Calu3 (cell line): ENCODE data around the gene ANKHD1. TPM values are rescaled to one million over a fixed set of nuclear protein-coding genes. Genes with fewer than 3 reads are reported as not detected.

Source experiments
- BruUV-seq: library from RNA; stranded (reverse); fragments of 400-500 nt; replicated peaks from 2 replicates; lab custom pipeline; 2021; lab: Mats Ljungman, UMichigan
- CTCF ChIA-PET: fragments of 300-600 bp; sonication (Branson Sonifier 250); formaldehyde crosslinking; loops from one replicate; lab custom pipeline; 2022; ENCODE audit warnings: antibody characterized with exemption; lab: Charles Lee
- DNase-seq: peaks from one replicate; pipeline ENCODE4 v3.0.0; 2022
- H3K27ac Mint-ChIP-seq: one replicate; pipeline ENCODE4 v1.8.0; 2022; ENCODE audit warnings: mixed read lengths; ENCODE audit not compliant: unreplicated experiment
- H3K27me3 Mint-ChIP-seq: one replicate; pipeline ENCODE4 v1.8.0; 2022; ENCODE audit warnings: mixed read lengths; ENCODE audit not compliant: unreplicated experiment
- H3K36me3 Mint-ChIP-seq: one replicate; pipeline ENCODE4 v1.8.0; 2022; ENCODE audit warnings: mild to moderate bottlenecking, moderate library complexity, mixed read lengths; ENCODE audit not compliant: insufficient read depth, unreplicated experiment
- H3K4me1 Mint-ChIP-seq: one replicate; pipeline ENCODE4 v1.8.0; 2022; ENCODE audit warnings: mild to moderate bottlenecking, low read depth, mixed read lengths; ENCODE audit not compliant: unreplicated experiment
- H3K4me3 Mint-ChIP-seq: one replicate; pipeline ENCODE4 v1.8.0; 2022; ENCODE audit warnings: mild to moderate bottlenecking, low read depth, moderate library complexity, mixed read lengths; ENCODE audit not compliant: unreplicated experiment
- H3K9me3 Mint-ChIP-seq: one replicate; pipeline ENCODE4 v1.8.0; 2022; ENCODE audit warnings: low read depth, mixed read lengths; ENCODE audit not compliant: unreplicated experiment
- intact Hi-C: fragments of 100-400 bp; cut with micrococcal nuclease; formaldehyde crosslinking; loops from one replicate; pipeline ENCODE4 v1.10.0; 2022; ENCODE audit not compliant: unreplicated experiment
- total RNA-seq: library from RNA; stranded (reverse); gene quantifications from 2 replicates; pipeline ENCODE4 v1.2.3, GENCODE V29; 2022
- TF ChIP-seq, protein P1 (sequence below): fragments of 200-600 bp; IDR thresholded peaks from one replicate; pipeline ENCODE4 v1.8.0; 2022; ENCODE audit warnings: antibody characterized with exemption; ENCODE audit not compliant: unreplicated experiment

The ANKHD1 gene
- total RNA-seq, 1 experiment from 2014 or later = 167 TPM

DNA sequence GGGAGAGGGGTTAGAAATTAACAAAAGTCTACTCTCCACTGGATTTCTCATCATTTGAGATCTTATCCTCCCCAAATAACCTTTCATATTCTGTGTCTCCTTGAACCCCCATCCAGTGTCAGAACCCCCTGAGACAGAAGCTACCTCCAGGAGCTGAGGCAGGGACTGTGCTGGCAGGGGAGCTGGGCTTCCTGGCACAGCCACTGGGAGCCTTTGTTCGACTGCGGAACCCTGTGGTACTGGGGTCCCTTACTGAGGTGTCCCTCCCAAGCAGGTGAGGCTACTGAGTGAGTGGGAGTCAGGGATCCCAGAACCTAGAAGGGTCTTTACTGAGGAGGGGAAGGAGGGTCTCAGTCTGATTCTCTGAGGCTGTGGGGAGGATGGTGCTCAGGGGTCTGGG, 39.7 kb upstream of the ANKHD1 start:
- H3K4me3 Mint-ChIP-seq = no peak overlapping the region
- H3K4me1 Mint-ChIP-seq = peaks cover 24% of the 10 kb centered on the region
- H3K36me3 Mint-ChIP-seq = peaks cover 9% of the 10 kb centered on the region
- intact Hi-C loops = loop anchor here (5.0 kb wide), 1 partner anchor 360 kb away; no protein-coding TSS in a partner anchor
- peak overlapping the region; percentile 12 for H3K27ac Mint-ChIP-seq
- TF ChIP-seq, protein P1, sequence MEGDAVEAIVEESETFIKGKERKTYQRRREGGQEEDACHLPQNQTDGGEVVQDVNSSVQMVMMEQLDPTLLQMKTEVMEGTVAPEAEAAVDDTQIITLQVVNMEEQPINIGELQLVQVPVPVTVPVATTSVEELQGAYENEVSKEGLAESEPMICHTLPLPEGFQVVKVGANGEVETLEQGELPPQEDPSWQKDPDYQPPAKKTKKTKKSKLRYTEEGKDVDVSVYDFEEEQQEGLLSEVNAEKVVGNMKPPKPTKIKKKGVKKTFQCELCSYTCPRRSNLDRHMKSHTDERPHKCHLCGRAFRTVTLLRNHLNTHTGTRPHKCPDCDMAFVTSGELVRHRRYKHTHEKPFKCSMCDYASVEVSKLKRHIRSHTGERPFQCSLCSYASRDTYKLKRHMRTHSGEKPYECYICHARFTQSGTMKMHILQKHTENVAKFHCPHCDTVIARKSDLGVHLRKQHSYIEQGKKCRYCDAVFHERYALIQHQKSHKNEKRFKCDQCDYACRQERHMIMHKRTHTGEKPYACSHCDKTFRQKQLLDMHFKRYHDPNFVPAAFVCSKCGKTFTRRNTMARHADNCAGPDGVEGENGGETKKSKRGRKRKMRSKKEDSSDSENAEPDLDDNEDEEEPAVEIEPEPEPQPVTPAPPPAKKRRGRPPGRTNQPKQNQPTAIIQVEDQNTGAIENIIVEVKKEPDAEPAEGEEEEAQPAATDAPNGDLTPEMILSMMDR = no peak
- H3K27me3 Mint-ChIP-seq = no peaks in the 10 kb centered on the region
- no peaks in the 10 kb centered on the region for H3K9me3 Mint-ChIP-seq
- no peak for DNase-seq
- BruUV-seq = no TSS peak
- CTCF ChIA-PET = interaction anchor here (1.5 kb wide), 1 partner anchor 123 kb away, joined by 4 read pairs; no protein-coding TSS in a partner anchor

DNA sequence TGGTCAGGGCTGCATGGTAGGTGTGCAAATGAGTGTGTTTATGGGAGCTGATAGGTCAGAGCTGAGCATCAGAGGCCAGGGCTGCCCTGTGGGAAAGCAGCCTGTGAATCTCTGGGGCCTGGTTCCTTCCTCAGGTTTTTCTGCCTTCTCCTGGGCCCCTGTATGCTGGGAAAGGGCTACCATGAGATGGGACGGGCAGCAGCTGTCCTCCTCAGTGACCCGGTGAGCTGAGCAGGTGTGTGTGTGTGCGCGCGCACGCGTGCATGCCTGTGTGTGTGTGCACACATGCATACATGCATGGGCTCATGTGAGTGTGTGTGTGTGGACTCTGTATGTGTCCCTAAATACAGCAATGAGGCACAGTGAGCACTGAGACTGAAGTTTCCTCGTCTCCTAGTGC, 39.3 kb upstream of the ANKHD1 start:
- H3K27me3 Mint-ChIP-seq = no peaks in the 10 kb centered on the region
- no peak overlapping the region for H3K4me3 Mint-ChIP-seq
- BruUV-seq = no TSS peak
- no peak overlapping the region for H3K27ac Mint-ChIP-seq
- TF ChIP-seq, protein P1 = no peak
- peaks cover 9% of the 10 kb centered on the region for H3K36me3 Mint-ChIP-seq
- no peak for DNase-seq
- peaks cover 24% of the 10 kb centered on the region for H3K4me1 Mint-ChIP-seq
- H3K9me3 Mint-ChIP-seq = no peaks in the 10 kb centered on the region
- CTCF ChIA-PET = interaction anchor here (1.5 kb wide), 1 partner anchor 124 kb away, joined by 4 read pairs; no protein-coding TSS in a partner anchor
- intact Hi-C loops = loop anchor here (5.0 kb wide), 1 partner anchor 360 kb away; no protein-coding TSS in a partner anchor

DNA sequence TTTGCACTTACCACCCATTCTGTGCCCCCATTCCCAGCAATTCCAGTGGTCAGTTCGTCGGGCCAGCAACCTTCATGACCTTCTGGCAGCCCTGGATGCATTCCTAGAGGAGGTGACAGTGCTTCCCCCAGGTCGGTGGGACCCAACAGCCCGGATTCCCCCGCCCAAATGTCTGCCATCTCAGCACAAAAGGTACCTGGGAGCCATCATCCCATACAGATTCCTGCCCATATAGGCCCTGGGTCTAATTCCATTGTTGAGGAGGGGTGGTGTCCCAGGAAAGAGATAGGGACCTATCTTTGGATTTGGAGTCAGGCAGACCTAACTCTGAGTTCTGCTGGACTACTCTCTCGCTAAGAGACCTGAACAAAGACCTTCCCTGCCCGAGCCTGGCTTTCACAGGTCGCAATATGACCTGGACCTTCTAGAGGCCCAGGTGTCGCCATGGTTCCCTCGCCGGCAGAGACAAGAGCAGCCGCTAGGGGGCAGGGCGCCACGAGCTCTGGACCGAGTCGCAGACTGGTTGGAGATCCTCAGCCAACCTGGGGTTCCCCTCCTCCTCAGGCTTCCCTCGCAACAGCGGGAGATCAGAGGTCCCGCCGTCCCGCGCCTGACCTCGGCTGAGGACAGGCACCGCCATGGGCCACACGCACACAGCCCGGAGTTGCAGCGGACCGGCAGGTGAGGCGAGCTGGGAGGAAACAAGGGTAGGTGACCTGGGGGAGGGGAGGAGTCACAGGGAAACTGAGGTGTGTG, 38.6 kb upstream of the ANKHD1 start:
- intact Hi-C loops = loop anchor here (5.0 kb wide), 1 partner anchor 359 kb away; no protein-coding TSS in a partner anchor
- no TSS peak for BruUV-seq
- Mint-ChIP-seq H3K36me3 (peaks cover 4% of the 10 kb centered on the region), H3K27ac (peak overlapping the region; percentile 15), H3K9me3 (no peaks in the 10 kb centered on the region), H3K4me3 (peak overlapping the region; percentile 72), H3K4me1 (peaks cover 17% of the 10 kb centered on the region), H3K27me3 (no peaks in the 10 kb centered on the region)
- peak; percentile 95 for DNase-seq
- CTCF ChIA-PET = interaction anchor here (0.5 to 1.5 kb wide), 11 partner anchors 10 to 356 kb away, joined by 3 to 6 read pairs (median 4); partner anchors contain the start of gene HBEGF
- TF ChIP-seq, protein P1 = peak; percentile 93

DNA sequence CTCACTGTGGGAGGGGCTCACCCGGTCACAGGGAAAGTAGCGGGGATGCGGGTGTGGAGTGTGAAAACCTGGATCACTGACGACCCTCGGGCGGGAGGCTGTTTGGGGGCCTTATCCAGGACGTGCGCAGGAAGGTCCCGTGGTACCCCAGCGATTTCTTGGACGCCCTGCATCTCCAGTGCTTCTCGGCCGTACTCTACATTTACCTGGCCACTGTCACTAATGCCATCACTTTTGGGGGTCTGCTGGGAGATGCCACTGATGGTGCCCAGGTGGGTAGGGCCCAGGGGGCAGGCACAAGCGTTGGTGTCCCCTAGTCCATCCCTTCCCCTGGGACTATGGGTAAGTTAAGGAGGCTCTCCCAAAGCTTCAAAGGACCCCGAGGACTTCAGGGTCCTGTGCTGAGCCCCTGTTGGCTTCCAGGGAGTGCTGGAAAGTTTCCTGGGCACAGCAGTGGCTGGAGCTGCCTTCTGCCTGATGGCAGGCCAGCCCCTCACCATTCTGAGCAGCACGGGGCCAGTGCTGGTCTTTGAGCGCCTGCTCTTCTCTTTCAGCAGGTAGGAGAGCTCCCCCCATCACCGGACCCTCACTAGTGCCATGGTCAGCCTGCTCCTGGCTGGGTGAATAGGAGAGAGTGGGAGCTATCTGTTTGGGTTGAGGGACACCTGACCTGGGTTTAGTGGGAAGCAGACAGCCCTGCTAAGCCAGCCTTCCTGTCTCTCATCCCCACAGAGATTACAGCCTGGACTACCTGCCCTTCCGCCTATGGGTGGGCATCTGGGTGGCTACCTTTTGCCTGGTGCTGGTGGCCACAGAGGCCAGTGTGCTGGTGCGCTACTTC, 37.8 kb upstream of the ANKHD1 start:
- Mint-ChIP-seq H3K9me3 (no peaks in the 10 kb centered on the region), H3K4me3 (peak overlapping the region; percentile 72)
- intact Hi-C loops = loop anchor here (5.0 kb wide), 1 partner anchor 358 kb away; no protein-coding TSS in a partner anchor

More for the DNA sequence above, 37.8 kb upstream of the ANKHD1 start:
- Mint-ChIP-seq H3K36me3 (peaks cover 4% of the 10 kb centered on the region), H3K27me3 (no peaks in the 10 kb centered on the region), H3K4me1 (peaks cover 9% of the 10 kb centered on the region), H3K27ac (peak overlapping the region; percentile 15)
- TF ChIP-seq, protein P1 = no peak
- no TSS peak for BruUV-seq
- DNase-seq = no peak
- CTCF ChIA-PET = interaction anchor here (0.5 to 1.2 kb wide), 12 partner anchors 9 to 355 kb away, joined by 3 to 6 read pairs (median 4); partner anchors contain the start of gene HBEGF
